ENCODE measurements around the gene RDH14. TPM values are rescaled to one million over a fixed set of nuclear protein-coding genes. Genes with fewer than 3 reads are reported as not detected.

The RDH14 gene
- polyA plus RNA-seq, 1 donor (not counting 4 experiments of a cell fraction or from before 2014, with no cell fraction given): 29.6 TPM

DNA sequence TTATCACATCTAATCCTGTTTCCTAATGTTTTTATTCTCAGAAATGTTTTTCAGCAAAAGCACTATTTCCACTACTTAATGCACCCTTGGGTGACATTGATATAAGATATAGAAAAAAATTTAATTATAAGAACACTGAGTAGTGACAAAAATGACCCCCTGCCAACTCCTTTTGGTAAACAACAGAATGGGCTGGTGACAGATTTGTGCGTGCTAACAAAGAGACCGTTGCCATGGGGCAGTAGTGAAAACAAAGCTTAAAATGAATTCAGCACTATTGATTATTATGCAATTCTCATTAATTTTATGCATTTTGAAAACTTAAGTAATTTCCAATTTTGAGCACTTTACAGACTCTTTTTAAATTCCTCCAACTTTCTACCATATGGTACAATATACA, 33.1 kb downstream of the RDH14 start:
- Histone ChIP-seq H3K27ac (ENCODE audit: control insufficient read depth, insufficient read depth, low read length) (no peak overlapping the region), H3K9me3 (ENCODE audit: control insufficient read depth, low read depth, low read length) (no peaks in the 10 kb centered on the region), H3K9ac (ENCODE audit: control insufficient read depth, extremely low read depth, insufficient read depth, low read length) (no peak overlapping the region), H4K20me1 (ENCODE audit: control insufficient read depth, extremely low read depth, insufficient read depth, low read length) (no peaks in the 10 kb centered on the region), H3K4me2 (ENCODE audit: control insufficient read depth, extremely low read depth, insufficient read depth, low read depth, low read length) (no peak overlapping the region), H3K36me3 (ENCODE audit: control insufficient read depth in 2 of 2, extremely low read depth in 1 of 2, insufficient read depth in 2 of 2, low read length in 2 of 2) (no peaks in the 10 kb centered on the region), H2AFZ (ENCODE audit: control insufficient read depth, low read length) (no peak overlapping the region), H3K4me3 (ENCODE audit: control insufficient read depth in 2 of 3, extremely low read depth in 1 of 3, insufficient read depth in 2 of 3, low read depth in 1 of 3, low read length in 3 of 3) (no peak overlapping the region), H3K9me1 (ENCODE audit: control insufficient read depth, extremely low read depth, insufficient read depth, low read length) (no peaks in the 10 kb centered on the region), H3K79me2 (ENCODE audit: control insufficient read depth, insufficient read depth, low read length) (no peaks in the 10 kb centered on the region), H3K27me3 (ENCODE audit: control insufficient read depth, extremely low read depth, insufficient read depth, low read length) (no peaks in the 10 kb centered on the region), H3K4me1 (ENCODE audit: control insufficient read depth, extremely low read depth, insufficient read depth, low read length) (no peaks in the 10 kb centered on the region)
- FAIRE-seq: no peak
- no peak for DNase-seq (ENCODE audit: low read depth, low spot score)
- dilution Hi-C loops (cut with MboI; ENCODE audit: extremely low pct_ligation_motif_present, low sequenced_read_pairs): no loop called here
- TF ChIP-seq, protein P1, sequence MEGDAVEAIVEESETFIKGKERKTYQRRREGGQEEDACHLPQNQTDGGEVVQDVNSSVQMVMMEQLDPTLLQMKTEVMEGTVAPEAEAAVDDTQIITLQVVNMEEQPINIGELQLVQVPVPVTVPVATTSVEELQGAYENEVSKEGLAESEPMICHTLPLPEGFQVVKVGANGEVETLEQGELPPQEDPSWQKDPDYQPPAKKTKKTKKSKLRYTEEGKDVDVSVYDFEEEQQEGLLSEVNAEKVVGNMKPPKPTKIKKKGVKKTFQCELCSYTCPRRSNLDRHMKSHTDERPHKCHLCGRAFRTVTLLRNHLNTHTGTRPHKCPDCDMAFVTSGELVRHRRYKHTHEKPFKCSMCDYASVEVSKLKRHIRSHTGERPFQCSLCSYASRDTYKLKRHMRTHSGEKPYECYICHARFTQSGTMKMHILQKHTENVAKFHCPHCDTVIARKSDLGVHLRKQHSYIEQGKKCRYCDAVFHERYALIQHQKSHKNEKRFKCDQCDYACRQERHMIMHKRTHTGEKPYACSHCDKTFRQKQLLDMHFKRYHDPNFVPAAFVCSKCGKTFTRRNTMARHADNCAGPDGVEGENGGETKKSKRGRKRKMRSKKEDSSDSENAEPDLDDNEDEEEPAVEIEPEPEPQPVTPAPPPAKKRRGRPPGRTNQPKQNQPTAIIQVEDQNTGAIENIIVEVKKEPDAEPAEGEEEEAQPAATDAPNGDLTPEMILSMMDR (optimal IDR thresholded peaks at IDR 0.05 in 1 of 3, IDR thresholded peaks at IDR 0.05 in 1 of 3, conservative IDR thresholded peaks at IDR 0.05 in 1 of 3; ENCODE audit: extremely low read depth in 1 of 3, insufficient read depth in 2 of 3, low read length in 3 of 3): no peak
- TF ChIP-seq EZH2 (IDR thresholded peaks at IDR 0.05; ENCODE audit: low read length): no peak

DNA sequence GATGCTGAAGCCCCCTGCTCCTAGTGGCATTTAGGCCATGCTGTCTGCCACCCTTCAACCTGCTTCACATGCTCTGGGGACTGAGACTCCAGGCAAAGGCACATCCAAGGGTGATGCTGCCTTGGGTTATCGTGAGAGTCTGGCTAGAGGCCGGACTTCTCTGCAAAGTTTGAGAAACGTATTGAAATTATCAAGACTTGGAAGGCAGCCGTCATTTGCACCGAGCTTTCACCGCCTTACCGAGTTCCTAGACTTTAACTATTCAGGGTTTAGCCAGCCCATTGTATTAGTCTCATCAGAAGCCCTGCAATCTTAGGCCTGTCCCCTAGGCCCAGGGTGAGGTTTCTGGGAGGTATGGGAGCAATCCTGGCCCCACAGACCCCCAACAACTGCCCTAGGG, 34.0 kb downstream of the RDH14 start:
- no peaks in the 10 kb centered on the region for H3K36me3 ChIP-seq (ENCODE audit: control insufficient read depth in 2 of 2, extremely low read depth in 1 of 2, insufficient read depth in 2 of 2, low read length in 2 of 2)
- H3K27ac ChIP-seq (ENCODE audit: control insufficient read depth, insufficient read depth, low read length): no peak overlapping the region
- no peak overlapping the region for H3K4me2 ChIP-seq (ENCODE audit: control insufficient read depth, extremely low read depth, insufficient read depth, low read depth, low read length)
- TF ChIP-seq EZH2 (IDR thresholded peaks at IDR 0.05; ENCODE audit: low read length): no peak
- TF ChIP-seq, protein P1 (optimal IDR thresholded peaks at IDR 0.05 in 1 of 3, IDR thresholded peaks at IDR 0.05 in 1 of 3, conservative IDR thresholded peaks at IDR 0.05 in 1 of 3; ENCODE audit: extremely low read depth in 1 of 3, insufficient read depth in 2 of 3, low read length in 3 of 3): no peak
- dilution Hi-C loops (cut with MboI; ENCODE audit: extremely low pct_ligation_motif_present, low sequenced_read_pairs): no loop called here
- no peak overlapping the region for H3K9ac ChIP-seq (ENCODE audit: control insufficient read depth, extremely low read depth, insufficient read depth, low read length)
- no peaks in the 10 kb centered on the region for H3K27me3 ChIP-seq (ENCODE audit: control insufficient read depth, extremely low read depth, insufficient read depth, low read length)
- H2AFZ ChIP-seq (ENCODE audit: control insufficient read depth, low read length): no peak overlapping the region
- no peak overlapping the region for H3K4me3 ChIP-seq (ENCODE audit: control insufficient read depth in 2 of 3, extremely low read depth in 1 of 3, insufficient read depth in 2 of 3, low read depth in 1 of 3, low read length in 3 of 3)
- no peaks in the 10 kb centered on the region for H3K9me3 ChIP-seq (ENCODE audit: control insufficient read depth, low read depth, low read length)
- DNase-seq (ENCODE audit: low read depth, low spot score) (no peak), FAIRE-seq (no peak)
- no peaks in the 10 kb centered on the region for H4K20me1 ChIP-seq (ENCODE audit: control insufficient read depth, extremely low read depth, insufficient read depth, low read length)
- no peaks in the 10 kb centered on the region for H3K79me2 ChIP-seq (ENCODE audit: control insufficient read depth, insufficient read depth, low read length)
- H3K4me1 ChIP-seq (ENCODE audit: control insufficient read depth, extremely low read depth, insufficient read depth, low read length): no peaks in the 10 kb centered on the region
- no peaks in the 10 kb centered on the region for H3K9me1 ChIP-seq (ENCODE audit: control insufficient read depth, extremely low read depth, insufficient read depth, low read length)
